Stimulated activated CD8-positive, alpha-beta memory T cell treated with anti-CD3 and anti-CD28 coated beads, Interleukin-7, amount 100 ng/mL, for 4 hours (primary cell): ENCODE results near the gene OR52N4.
"Not testable (repeated sequence)": the region's sequence is repeated elsewhere in the genome, so short reads cannot be mapped to it uniquely, and the experiment has no call there.

Experiments
- DNase-seq, 2 donors: peaks; one replicate each; pipeline ENCODE4 v3.0.0-alpha.2; 2020; ENCODE audit warnings: low read depth in 2 of 2

Gene OR52N4

DNA sequence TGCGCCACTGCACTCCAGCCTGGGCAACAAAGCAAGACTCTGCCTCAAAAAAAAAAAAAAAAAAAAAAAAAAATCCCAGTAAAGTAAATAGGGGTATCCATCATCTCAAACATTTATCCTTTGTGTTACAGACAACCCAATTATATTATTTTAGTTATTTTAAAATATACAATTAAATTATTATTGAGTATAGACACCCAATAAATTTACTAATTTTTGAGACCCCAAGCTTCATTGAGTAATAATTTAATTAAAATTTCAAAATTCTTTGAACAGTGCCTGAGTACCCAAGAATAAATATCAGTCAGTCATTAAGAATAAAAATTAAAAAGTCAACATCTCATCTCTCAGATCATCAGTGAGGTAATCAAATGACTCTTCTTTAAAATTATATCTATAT lies at the start of gene OR52N4:
Gene OR52N4 (plus strand): TSS at position 301 of the 400 bp plus-strand sequence. CDS start 498 bp downstream, outside the sequence.
- no peak for DNase-seq

GRCh38 chr11:5705688-5706087 lies 48.4 kb upstream of the OR52N4 start:
- DNase-seq = no peak

DNA sequence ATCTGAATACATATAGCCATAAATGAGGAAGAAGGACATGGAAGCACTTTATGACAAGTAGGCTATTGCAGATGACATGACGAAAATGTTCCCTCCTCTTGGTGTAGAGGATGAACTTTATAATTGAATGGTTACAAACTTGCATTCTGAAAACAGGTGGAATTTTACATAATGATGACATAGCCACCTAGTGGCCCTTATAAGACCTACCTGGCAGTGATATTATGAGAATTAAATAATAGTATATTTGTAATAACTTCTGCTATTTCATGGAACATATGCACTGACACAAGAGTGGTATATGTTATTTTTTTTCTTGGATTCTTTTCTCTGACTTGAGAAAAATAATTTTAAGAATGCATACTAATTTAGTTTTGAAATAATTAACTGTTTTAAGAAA lies 41.5 kb upstream of the OR52N4 start:
- DNase-seq = no peak

DNA sequence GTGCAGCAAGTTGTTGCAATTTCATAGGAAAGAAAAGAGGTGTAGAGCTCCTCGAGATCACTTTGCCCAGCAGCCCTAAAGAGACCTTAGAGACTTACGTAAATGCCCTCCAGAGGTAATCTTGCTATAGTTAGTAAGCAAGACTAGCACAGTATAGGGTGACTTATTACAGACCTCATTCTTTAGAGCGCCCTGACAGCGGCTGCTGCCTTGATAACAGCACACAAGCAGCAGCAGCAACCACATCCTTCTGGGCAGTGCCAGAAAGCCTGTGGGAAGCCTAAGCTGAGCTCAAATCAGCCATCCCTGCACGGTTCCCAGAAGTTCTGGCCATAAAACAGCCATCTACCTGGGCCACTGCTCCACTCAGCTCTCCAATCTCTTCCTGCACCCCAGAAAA lies 40.3 kb upstream of the OR52N4 start:
- no peak for DNase-seq

- not testable (repeated sequence) for DNase-seq
These were observed 37.5 kb upstream of the OR52N4 start for GRCh38 chr11:5716518-5716917.

- DNase-seq = no peak
These were observed 34.1 kb upstream of the OR52N4 start for GRCh38 chr11:5719703-5720495.

GRCh38 chr11:5722622-5723021 lies 31.4 kb upstream of the OR52N4 start:
- DNase-seq = no peak

- no peak for DNase-seq
These were observed 27.7 kb upstream of the OR52N4 start for GRCh38 chr11:5726351-5726750.

DNA sequence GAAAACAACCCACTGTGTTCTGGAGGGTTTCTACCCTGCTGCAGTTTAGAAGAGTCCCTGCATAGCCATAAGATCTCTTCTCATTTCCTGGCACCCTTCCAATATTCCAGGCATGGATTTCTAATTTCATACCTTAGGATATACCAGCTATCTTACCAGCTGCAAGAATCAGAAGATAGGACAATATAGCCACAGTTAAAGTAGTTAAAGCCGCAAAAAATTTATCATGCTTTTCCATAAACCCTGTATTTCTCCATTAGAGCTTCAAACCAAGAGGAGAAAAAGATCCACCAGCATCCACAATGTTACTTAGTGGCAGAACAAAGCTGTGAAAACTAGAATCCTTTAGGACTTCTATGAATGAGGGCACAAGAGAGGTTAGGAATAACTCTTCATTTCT lies 26.4 kb upstream of the OR52N4 start:
- DNase-seq = no peak

- no peak for DNase-seq
These were observed 17.6 kb upstream of the OR52N4 start, which contains the start of gene OR56B1 for GRCh38 chr11:5736396-5736795. TSS of gene OR56B1 (plus strand) at chr11:5736448. CDS start at chr11:5736517, 69 bp downstream.

DNA sequence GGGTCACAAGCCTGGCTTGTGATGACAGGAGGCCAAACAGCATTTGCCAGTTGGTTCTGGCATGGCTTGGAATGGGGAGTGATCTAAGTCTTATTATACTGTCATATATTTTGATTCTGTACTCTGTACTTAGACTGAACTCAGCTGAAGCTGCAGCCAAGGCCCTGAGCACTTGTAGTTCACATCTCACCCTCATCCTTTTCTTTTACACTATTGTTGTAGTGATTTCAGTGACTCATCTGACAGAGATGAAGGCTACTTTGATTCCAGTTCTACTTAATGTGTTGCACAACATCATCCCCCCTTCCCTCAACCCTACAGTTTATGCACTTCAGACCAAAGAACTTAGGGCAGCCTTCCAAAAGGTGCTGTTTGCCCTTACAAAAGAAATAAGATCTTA lies 17.0 kb upstream of the OR52N4 start:
- DNase-seq = no peak

DNA sequence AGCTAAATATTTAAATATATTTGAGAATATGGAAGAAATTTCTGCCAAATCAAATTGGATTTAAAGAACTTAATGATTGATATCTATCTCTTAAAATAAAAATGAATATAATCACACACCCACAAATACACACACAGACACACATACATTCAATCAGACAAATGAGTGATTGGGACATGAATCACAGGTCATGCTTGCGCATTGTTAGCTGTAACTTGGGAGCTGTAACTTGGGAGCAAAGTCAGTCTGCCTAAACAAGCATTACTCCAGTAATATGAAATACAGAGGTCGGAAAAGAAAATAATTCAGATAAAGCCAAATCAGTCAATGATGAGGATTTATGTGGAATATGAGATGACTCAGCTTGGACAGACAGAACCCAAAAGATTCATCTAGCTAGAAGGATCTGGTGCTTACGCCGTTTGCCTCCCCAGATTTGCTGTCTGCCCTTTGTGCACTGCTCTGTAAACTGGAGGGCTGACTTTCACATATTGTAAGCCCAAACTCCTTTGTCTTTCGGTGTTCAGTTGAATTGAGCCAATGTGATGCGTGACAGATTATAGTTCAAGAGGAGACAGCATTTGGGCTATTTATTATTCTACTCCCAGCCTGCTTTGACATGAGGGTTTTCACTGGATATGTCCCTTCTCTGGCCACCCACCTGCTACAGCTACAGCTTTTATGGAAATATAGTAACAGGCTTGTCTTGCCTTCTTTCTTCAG lies 16.2 kb upstream of the OR52N4 start:
- no peak for DNase-seq

- no peak for DNase-seq
These were observed 15.6 kb upstream of the OR52N4 start for GRCh38 chr11:5738431-5738830.

DNA sequence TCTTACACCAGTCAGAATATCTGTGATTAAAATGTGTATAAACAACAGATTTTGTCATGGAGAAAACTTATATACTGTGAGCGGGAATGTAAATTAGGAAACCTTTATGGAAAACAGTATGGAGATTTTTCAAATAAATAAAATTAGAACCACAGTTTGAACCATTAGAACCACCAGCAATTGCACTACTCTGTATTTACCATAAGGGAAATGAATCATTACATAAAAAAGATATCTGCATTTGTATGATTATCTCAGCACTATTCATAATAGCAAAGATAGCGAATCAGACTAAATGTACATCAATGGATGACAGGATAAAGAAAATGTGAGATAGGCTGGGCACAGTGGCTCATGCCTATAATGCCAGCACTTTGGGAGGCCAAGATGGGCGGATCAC lies 7.4 kb upstream of the OR52N4 start:
- DNase-seq = no peak

DNA sequence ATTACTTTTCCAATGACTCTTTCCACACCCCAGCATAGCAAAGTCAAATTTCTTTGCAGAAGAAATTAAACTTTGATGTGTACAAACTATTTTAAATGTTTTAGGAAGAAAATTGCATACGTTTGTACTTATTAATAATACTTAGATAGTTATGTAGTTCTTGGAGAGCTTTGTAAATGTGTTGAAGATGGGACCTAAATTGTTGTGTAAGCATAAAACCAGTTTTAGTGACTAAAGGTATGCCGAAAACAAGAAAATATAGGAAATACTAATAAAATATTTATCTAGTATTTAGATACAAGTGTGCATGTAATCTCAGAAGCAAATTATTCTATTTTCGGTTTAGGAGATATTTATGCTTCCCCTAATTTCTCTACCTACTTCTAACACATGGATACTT lies 4.2 kb upstream of the OR52N4 start:
- no peak for DNase-seq

DNA sequence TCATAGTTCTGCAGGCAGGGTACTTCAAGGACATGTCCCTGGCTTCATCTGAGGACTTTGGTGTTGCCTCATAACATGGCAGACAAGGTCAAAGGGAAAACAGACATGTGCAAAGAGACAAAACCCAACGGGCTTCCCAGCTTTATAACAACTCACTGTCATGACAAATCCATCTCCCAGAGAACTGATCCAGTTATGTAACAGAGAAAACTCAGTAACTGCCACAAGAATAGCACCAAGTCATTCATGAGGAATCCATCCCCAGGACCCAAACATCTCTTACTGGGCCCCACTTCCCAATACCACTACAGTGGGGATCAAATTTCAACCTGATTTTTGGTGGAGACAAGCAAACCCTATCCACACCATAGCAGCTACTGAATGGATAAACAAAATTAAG lies 13.0 kb downstream of the OR52N4 start:
- DNase-seq = no peak

- DNase-seq = no peak
These were observed 29.2 kb downstream of the OR52N4 start, which contains the start of gene OR52N5 for GRCh38 chr11:5783255-5783654. TSS of gene OR52N5 (minus strand) at chr11:5783355. CDS start at chr11:5778634, 4,721 bp downstream.

DNA sequence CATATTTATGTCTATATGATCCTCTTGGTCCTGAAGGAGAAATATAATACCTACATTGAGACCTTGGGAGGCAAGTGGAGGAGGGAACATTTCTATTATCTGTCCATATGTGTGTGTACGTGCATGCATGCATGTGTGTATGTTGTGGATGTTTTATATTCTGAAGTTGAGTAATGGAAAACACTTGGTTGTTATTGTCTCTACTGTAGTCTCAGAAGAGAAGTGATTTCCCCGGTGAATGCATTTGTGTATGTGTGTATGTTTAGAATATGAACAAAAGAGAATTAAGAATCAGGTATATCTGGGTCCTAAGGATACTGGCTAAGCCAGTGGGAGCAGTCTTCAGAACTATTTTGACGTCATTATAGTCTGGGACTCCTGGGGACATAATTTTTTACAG lies 37.1 kb downstream of the OR52N4 start, which contains the start of gene OR52N1:
Gene OR52N1 (minus strand): TSS at position 101 of the 400 bp plus-strand sequence. CDS start 2,449 bp downstream, outside the sequence.
- DNase-seq = no peak

- DNase-seq = no peak
These were observed 42.5 kb downstream of the OR52N4 start for GRCh38 chr11:5796541-5796940.

DNA sequence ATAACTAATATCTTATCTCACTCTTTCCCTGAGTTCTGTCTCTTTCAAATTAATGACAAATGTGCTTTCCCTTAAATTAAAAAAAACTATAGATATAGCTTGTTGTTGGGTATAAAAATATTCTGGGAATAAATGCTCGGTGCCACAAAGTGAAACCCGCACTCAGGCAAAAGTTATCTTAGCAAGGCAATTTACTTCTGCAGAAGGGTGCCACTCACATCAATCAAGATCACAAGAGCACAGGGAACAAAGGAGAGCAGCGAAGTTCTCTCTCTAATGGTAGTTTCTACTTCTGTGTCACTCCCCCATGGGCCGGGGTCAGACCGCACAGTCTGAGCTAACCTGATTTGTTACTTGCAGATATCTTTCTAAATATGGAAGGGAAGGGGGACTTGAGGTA lies 49.9 kb downstream of the OR52N4 start:
- DNase-seq = no peak
